CD14-positive monocyte (primary cell): ENCODE data around the gene ZNF132. TPM values are rescaled to one million over a fixed set of nuclear protein-coding genes. Genes with fewer than 3 reads are reported as not detected.

Experiments
- DNase-seq, 3 donors: peaks; one replicate each; pipeline ENCODE4 v3.0.0-alpha.2; 2011 to 2022
- H2AFZ ChIP-seq: 2 replicates; pipeline ENCODE4 v1.6.0; 2012; ENCODE audit warnings: mild to moderate bottlenecking, low read depth, low read length, inconsistent platforms; ENCODE audit not compliant: insufficient read depth, poor library complexity, severe bottlenecking
- H3K27ac ChIP-seq, 2 donors: 1 replicate in 1 of 2; 2 replicates in 1 of 2; pipeline ENCODE4 v1.5.1; 2012 to 2013; ENCODE audit warnings: low read length in 2 of 2, control low read depth in 1 of 2, inconsistent platforms in 1 of 2, low read depth in 1 of 2, mild to moderate bottlenecking in 1 of 2
- H3K27me3 ChIP-seq, 2 donors: one replicate each; pipeline versions ENCODE4 v1.6.0 to v1.6.1; 2011 to 2013; ENCODE audit warnings: low read length in 2 of 2; ENCODE audit not compliant: control insufficient read depth in 2 of 2, insufficient read depth in 2 of 2
- H3K36me3 ChIP-seq, 2 donors: replicated peaks in 1 of 2; 1 replicate in 1 of 2; 2 replicates in 1 of 2; pipeline versions ENCODE4 v1.5.1 to v1.6.1; 2012 to 2013; ENCODE audit warnings: low read length in 2 of 2, control low read depth in 1 of 2, inconsistent platforms in 1 of 2, mild to moderate bottlenecking in 1 of 2; ENCODE audit not compliant: insufficient read depth in 2 of 2, control insufficient read depth in 1 of 2
- H3K4me1 ChIP-seq, 2 donors: 1 replicate in 1 of 2; 2 replicates in 1 of 2; pipeline versions ENCODE4 v1.5.1 to v1.6.1; 2012 to 2013; ENCODE audit warnings: low read length in 2 of 2, control low read depth in 1 of 2, inconsistent platforms in 1 of 2, mild to moderate bottlenecking in 1 of 2, moderate library complexity in 1 of 2; ENCODE audit not compliant: insufficient read depth in 2 of 2, control insufficient read depth in 1 of 2
- H3K4me2 ChIP-seq: replicated peaks from 2 replicates; pipeline ENCODE3; 2012; ENCODE audit warnings: low read length, moderate library complexity, mild to moderate bottlenecking; ENCODE audit not compliant: poor library complexity, severe bottlenecking; ENCODE audit errors: extremely low read depth
- H3K4me3 ChIP-seq, 3 experiments: fragments of 200-600 bp in 1 of 3; sonication (generic) in 1 of 3; replicated peaks in 1 of 3; 1 replicate in 2 of 3; 2 replicates in 1 of 3; pipeline ENCODE4 v1.5.1; 2011 to 2013; ENCODE audit warnings: low read length in 3 of 3, mild to moderate bottlenecking in 3 of 3, control low read depth in 2 of 3, low read depth in 2 of 3, inconsistent platforms in 1 of 3, moderate library complexity in 1 of 3
- H3K79me2 ChIP-seq: 2 replicates; pipeline ENCODE4 v1.6.0; 2012; ENCODE audit warnings: mild to moderate bottlenecking, control low read depth, inconsistent platforms, low read length, moderate library complexity; ENCODE audit not compliant: insufficient read depth
- H3K9ac ChIP-seq: 2 replicates; pipeline ENCODE4 v1.6.0; 2017; ENCODE audit warnings: low read length, mild to moderate bottlenecking; ENCODE audit not compliant: insufficient read depth, poor library complexity, severe bottlenecking
- H3K9me3 ChIP-seq, 2 donors: replicated peaks in 1 of 2; 1 replicate in 1 of 2; 2 replicates in 1 of 2; pipeline versions ENCODE4 v1.5.1 to v1.6.1; 2012 to 2013; ENCODE audit warnings: low read length in 2 of 2, control low read depth in 1 of 2; ENCODE audit not compliant: control insufficient read depth in 1 of 2, insufficient read depth in 1 of 2
- H4K20me1 ChIP-seq: 2 replicates; pipeline ENCODE4 v1.6.0; 2012; ENCODE audit warnings: mild to moderate bottlenecking, low read length, control low read depth, moderate library complexity; ENCODE audit not compliant: insufficient read depth
- H3K27ac Mint-ChIP-seq, 7 donors: one replicate each; pipeline ENCODE4 v1.8.0; 2020; ENCODE audit warnings: mild to moderate bottlenecking in 7 of 7, mixed read lengths in 7 of 7, moderate library complexity in 6 of 7, inconsistent platforms in 2 of 7
- H3K27me3 Mint-ChIP-seq, 3 donors: one replicate each; pipeline ENCODE4 v1.8.0; 2021 to 2022; ENCODE audit warnings: low read depth in 3 of 3, mild to moderate bottlenecking in 3 of 3, mixed read lengths in 3 of 3, moderate library complexity in 3 of 3, inconsistent platforms in 1 of 3
- H3K36me3 Mint-ChIP-seq, 2 donors: one replicate each; pipeline ENCODE4 v1.8.0; 2020; ENCODE audit warnings: mixed read lengths in 2 of 2, inconsistent platforms in 1 of 2, mild to moderate bottlenecking in 1 of 2
- H3K4me1 Mint-ChIP-seq: one replicate; pipeline ENCODE4 v1.8.0; 2020; ENCODE audit warnings: mild to moderate bottlenecking, mixed read lengths
- H3K4me3 Mint-ChIP-seq, 2 donors: one replicate each; pipeline ENCODE4 v1.8.0; 2020; ENCODE audit warnings: mild to moderate bottlenecking in 2 of 2, mixed read lengths in 2 of 2, moderate library complexity in 1 of 2
- H3K9me3 Mint-ChIP-seq, 7 donors: one replicate each; pipeline ENCODE4 v1.8.0; 2020 to 2022; ENCODE audit warnings: mixed read lengths in 7 of 7, mild to moderate bottlenecking in 6 of 7, moderate library complexity in 6 of 7, inconsistent platforms in 2 of 7
- CTCF ChIP-seq: fragments of 200-600 bp; IDR thresholded peaks from one replicate; pipeline ENCODE4 v1.8.0; 2022; ENCODE audit warnings: antibody characterized with exemption, mild to moderate bottlenecking
- WGBS: methylation state at CpG from one replicate; pipeline ENCODE4 v1.1.5; 2013; ENCODE audit warnings: missing lambda C conversion rate; ENCODE audit not compliant: insufficient coverage; 5-methylcytosine and 5-hydroxymethylcytosine counted together
- intact Hi-C, 2 donors: fragments of 100-400 bp; cut with micrococcal nuclease; formaldehyde crosslinking; loops; one replicate each; pipeline versions ENCODE4 v1.15.0 to v1.15.1; 2023
- polyA plus RNA-seq, 3 donors: library from polyadenylated mRNA; depleted of rRNA in 1 of 3; unstranded in 2 of 3; stranded (reverse) in 1 of 3; fragments of 300-500 nt in 2 of 3; fragments of >200 nt in 1 of 3; fragmentation: Illumina TruSeq in 2 of 3; gene quantifications; 1 replicate in 2 of 3; 2 replicates in 1 of 3; pipeline ENCODE4 v1.2.3, GENCODE V29; 2012 to 2021

The ZNF132 gene
- polyA plus RNA-seq, 3 donors = 0.40 to 0.92 (median 0.75) TPM

- Histone ChIP-seq H3K9ac (no peak overlapping the region), H3K36me3 (peaks cover 0 to 6% of the 10 kb centered on the region in 2 donors), H3K79me2 (no peaks in the 10 kb centered on the region), H3K4me3 (no peak overlapping the region), H3K27ac (no peak overlapping the region), H3K4me1 (no peaks in the 10 kb centered on the region), H4K20me1 (no peaks in the 10 kb centered on the region), H3K4me2 (no peak overlapping the region), H3K27me3 (no peaks in the 10 kb centered on the region), H3K9me3 (no peaks in the 10 kb centered on the region), H2AFZ (no peak overlapping the region)
- Mint-ChIP-seq H3K9me3 (no peaks in the 10 kb centered on the region), H3K36me3 (peaks cover 3 to 8% of the 10 kb centered on the region in 2 donors), H3K27ac (no peak overlapping the region), H3K27me3 (peaks cover 0 to 2% (median 2%) of the 10 kb centered on the region in 3 donors), H3K4me3 (no peak overlapping the region), H3K4me1 (no peaks in the 10 kb centered on the region)
- WGBS = 100% methylated on average over 1 of the region's 2 CpGs
- intact Hi-C loops = no loop called here
- no peak for DNase-seq
- no peak for TF ChIP-seq CTCF
These were observed 43.8 kb upstream of the ZNF132 start for GRCh38 chr19:58483776-58484175.

- Mint-ChIP-seq H3K4me1 (no peaks in the 10 kb centered on the region), H3K27me3 (peaks cover 0 to 2% (median 0%) of the 10 kb centered on the region in 3 donors), H3K9me3 (no peaks in the 10 kb centered on the region), H3K36me3 (peaks cover 3 to 8% of the 10 kb centered on the region in 2 donors), H3K4me3 (no peak overlapping the region), H3K27ac (peak overlapping the region in 1 of 7 donors; percentile 12)
- no peaks in the 10 kb centered on the region for H3K4me1 ChIP-seq
- H3K9me3 ChIP-seq = no peaks in the 10 kb centered on the region
- H3K36me3 ChIP-seq = peaks cover 0 to 6% of the 10 kb centered on the region in 2 donors
- no peak overlapping the region for H3K27ac ChIP-seq
- no peaks in the 10 kb centered on the region for H3K27me3 ChIP-seq
- no peak overlapping the region for H3K9ac ChIP-seq
- intact Hi-C loops = no loop called here
- no peak for TF ChIP-seq CTCF
- H4K20me1 ChIP-seq = no peaks in the 10 kb centered on the region
- DNase-seq = no peak
- no peak overlapping the region for H3K4me2 ChIP-seq
- no peaks in the 10 kb centered on the region for H3K79me2 ChIP-seq
- 96% methylated on average over 4 of the region's 7 CpGs for WGBS
- H3K4me3 ChIP-seq = no peak overlapping the region
- no peak overlapping the region for H2AFZ ChIP-seq
These were observed 42.4 kb upstream of the ZNF132 start for GRCh38 chr19:58482372-58482771.
